SH-SY5Y (cell line): ENCODE data around the gene WIZ.

ENCODE experiments used
- GATA2 ChIP-seq: IDR thresholded peaks from 2 replicates; pipeline ENCODE4 v1.6.1; 2011; ENCODE audit warnings: mild to moderate bottlenecking, low read depth, low read length
- GATA3 ChIP-seq: IDR thresholded peaks from 2 replicates; pipeline ENCODE4 v1.6.1; 2011; ENCODE audit warnings: low read depth, mild to moderate bottlenecking, low read length, moderate library complexity

The WIZ gene

GRCh38 chr19:15430526-15431120 lies 19.1 kb downstream of the WIZ start:
- TF ChIP-seq GATA2 (no peak), GATA3 (no peak)

- TF ChIP-seq GATA2 (no peak), GATA3 (no peak)
These were observed 19.8 kb downstream of the WIZ start for GRCh38 chr19:15429825-15430467.

GRCh38 chr19:15428956-15429824 lies 20.6 kb downstream of the WIZ start:
- TF ChIP-seq GATA2: no peak

- TF ChIP-seq GATA2 (no peak), GATA3 (no peak)
These were observed 21.7 kb downstream of the WIZ start for GRCh38 chr19:15427991-15428471.

- no peak for TF ChIP-seq GATA2
- TF ChIP-seq GATA3: no peak
These were observed 22.4 kb downstream of the WIZ start for GRCh38 chr19:15427350-15427700.

GRCh38 chr19:15426485-15427349 lies 23.0 kb downstream of the WIZ start:
- TF ChIP-seq GATA3 (no peak), GATA2 (no peak)

- TF ChIP-seq GATA2: no peak
- no peak for TF ChIP-seq GATA3
These were observed 24.3 kb downstream of the WIZ start for GRCh38 chr19:15425321-15425950.

- TF ChIP-seq GATA3 (no peak), GATA2 (no peak)
These were observed 25.0 kb downstream of the WIZ start for GRCh38 chr19:15424692-15425272.

GRCh38 chr19:15424121-15424520 lies 25.6 kb downstream of the WIZ start:
- no peak for TF ChIP-seq GATA2
- no peak for TF ChIP-seq GATA3

- TF ChIP-seq GATA2 (no peak), GATA3 (no peak)
These were observed 26.6 kb downstream of the WIZ start for GRCh38 chr19:15423130-15423529.

- TF ChIP-seq GATA2 (no peak), GATA3 (no peak)
These were observed 27.3 kb downstream of the WIZ start for GRCh38 chr19:15422296-15423075.

GRCh38 chr19:15421721-15422260 lies 28.0 kb downstream of the WIZ start:
- no peak for TF ChIP-seq GATA3
- no peak; the same call in 1 of the 2 replicates for TF ChIP-seq GATA2

- TF ChIP-seq GATA3 (no peak), GATA2 (no peak)
These were observed 28.5 kb downstream of the WIZ start for GRCh38 chr19:15421136-15421695.
